Testis (tissue), 2 donors: ENCODE data around the gene PMM2.

Experiments used
- CTCF ChIP-seq, 3 experiments: fragments of 450-650 bp in 2 of 3; fragments of 200-600 bp in 1 of 3; sonication (generic) in 1 of 3; IDR thresholded peaks; one replicate each; pipeline ENCODE4 v1.5.1; 2016 to 2019; ENCODE audit warnings: antibody characterized with exemption in 3 of 3, mild to moderate bottlenecking in 2 of 3, moderate library complexity in 1 of 3
- POLR2A ChIP-seq: fragments of 450-650 bp; IDR thresholded peaks from one replicate; pipeline ENCODE4 v1.6.1; 2017; ENCODE audit warnings: antibody characterized with exemption, mild to moderate bottlenecking, moderate library complexity

GRCh38 chr16:8853611-8854010 is 56.0 kb downstream of the PMM2 start:
- TF ChIP-seq CTCF (IDR thresholded peaks at IDR 0.05): no peak
- no peak for TF ChIP-seq POLR2A
